GM12878 (cell line): Measurements from ENCODE around the gene ZNF436. TPM values are rescaled to one million over a fixed set of nuclear protein-coding genes. Genes with fewer than 3 reads are reported as not detected.

Source experiments
- ATAC-seq: fragments of 200-7000 bp; cut with Tn5 transposase; 3 replicates; pipeline ENCODE4 v1.9.1; 2020; ENCODE audit warnings: mild to moderate bottlenecking, moderate library complexity
- BruUV-seq: library from RNA; stranded (reverse); fragments of 400-500 nt; replicated peaks from 2 replicates; lab custom pipeline; 2021; lab: Mats Ljungman, UMichigan
- CTCF ChIA-PET: fragments of 300-600 bp; sonication (Branson Sonifier 250); formaldehyde crosslinking; extraction: SDS; loops from one replicate; lab custom pipeline; 2021; ENCODE audit warnings: inconsistent platforms; lab: Yijun Ruan, JAX
- POLR2A ChIA-PET: fragments of 350-600 bp; formaldehyde crosslinking; extraction: SDS; loops from one replicate; lab custom pipeline; 2021; ENCODE audit warnings: inconsistent platforms; lab: Charles Lee
- RAD21 ChIA-PET: fragments of 300-600 bp; sonication (Branson Sonifier 250); formaldehyde crosslinking; loops from one replicate; lab custom pipeline; 2023; ENCODE audit warnings: antibody characterized with exemption; ENCODE audit not compliant: unreplicated experiment; lab: Charles Lee
- SMC1A ChIA-PET: fragments of 300-600 bp; sonication (Branson Sonifier 250); formaldehyde crosslinking; loops from one replicate; lab custom pipeline; 2023; ENCODE audit not compliant: unreplicated experiment, uncharacterized antibody; lab: Charles Lee
- DNase-seq: peaks from one replicate; pipeline ENCODE4 v3.0.0-alpha.2; 2011; ENCODE audit warnings: low read depth, low spot score
- FAIRE-seq: peaks from 3 replicates; lab custom pipeline; 2011; peaks lifted over from hg19 to GRCh38; lab: Jason Lieb, UNC
- H2AFZ ChIP-seq: 2 replicates; pipeline ENCODE4 v1.6.0; 2011; ENCODE audit warnings: low read depth, low read length, control low read depth; ENCODE audit not compliant: control insufficient read depth
- H3K27ac ChIP-seq: 2 replicates; pipeline ENCODE4 v1.5.1; 2011; ENCODE audit warnings: control low read depth; ENCODE audit not compliant: control insufficient read depth, insufficient read depth
- H3K27me3 ChIP-seq, 2 experiments: replicated peaks in 1 of 2; 2 replicates each; pipeline versions ENCODE4 v1.6.0 to v1.6.1; 2011; ENCODE audit warnings: low read length in 1 of 2; ENCODE audit not compliant: control insufficient read depth in 2 of 2, insufficient read depth in 2 of 2
- H3K36me3 ChIP-seq, 2 experiments: 2 replicates each; pipeline ENCODE4 v1.5.1; 2011; ENCODE audit warnings: low read length in 1 of 2; ENCODE audit not compliant: control insufficient read depth in 2 of 2, insufficient read depth in 2 of 2
- H3K4me1 ChIP-seq: 2 replicates; pipeline ENCODE4 v1.6.1; 2011; ENCODE audit warnings: mild to moderate bottlenecking, low read length, moderate library complexity, mixed read lengths; ENCODE audit not compliant: control insufficient read depth, insufficient read depth
- H3K4me2 ChIP-seq: 2 replicates; pipeline ENCODE4 v1.6.0; 2011; ENCODE audit warnings: control low read depth; ENCODE audit not compliant: control insufficient read depth, insufficient read depth
- H3K4me3 ChIP-seq: fragments of 200-600 bp; sonication (generic); 2 replicates; pipeline ENCODE4 v1.5.1; 2016
- H3K79me2 ChIP-seq: 2 replicates; pipeline ENCODE4 v1.6.0; 2011; ENCODE audit warnings: low read length; ENCODE audit not compliant: control insufficient read depth, insufficient read depth
- H3K9ac ChIP-seq: 2 replicates; pipeline ENCODE4 v1.8.0; 2011; ENCODE audit warnings: low read length, control low read depth, mixed read lengths; ENCODE audit not compliant: control insufficient read depth, insufficient read depth
- H3K9me3 ChIP-seq: replicated peaks from 3 replicates; pipeline ENCODE4 v1.5.1; 2011; ENCODE audit warnings: mild to moderate bottlenecking, low read length; ENCODE audit not compliant: control insufficient read depth, insufficient read depth
- H4K20me1 ChIP-seq: 2 replicates; pipeline ENCODE4 v1.6.0; 2011; ENCODE audit not compliant: control insufficient read depth, insufficient read depth
- CBX3 ChIP-seq: fragments of 200-600 bp; sonication (generic); IDR thresholded peaks from 2 replicates; pipeline ENCODE4 v1.6.1; 2016; ENCODE audit warnings: low read depth, borderline replicate concordance
- CBX5 ChIP-seq: sonication (generic); IDR thresholded peaks from 2 replicates; pipeline ENCODE4 v1.6.1; 2016; ENCODE audit warnings: low read depth, moderate library complexity, mild to moderate bottlenecking, inconsistent platforms
- CHD2 ChIP-seq: IDR thresholded peaks from 2 replicates; pipeline ENCODE4 v1.6.1; 2011; ENCODE audit warnings: low read depth, low read length, improper control_type of control experiment, borderline replicate concordance
- KAT2A ChIP-seq: conservative IDR thresholded peaks from 2 replicates; pipeline ENCODE4 v1.6.1; 2011; ENCODE audit warnings: low read depth, low read length; ENCODE audit not compliant: control insufficient read depth
- KLF5 ChIP-seq: fragments of 450-650 bp; IDR thresholded peaks from 2 replicates; pipeline ENCODE4 v1.6.1; 2014; ENCODE audit warnings: mild to moderate bottlenecking; ENCODE audit not compliant: partially characterized antibody
- RB1 ChIP-seq: fragments of 450-650 bp; formaldehyde crosslinking; IDR thresholded peaks from 2 replicates; pipeline ENCODE4 v1.6.1; 2017; ENCODE audit warnings: mild to moderate bottlenecking, borderline replicate concordance
- SMARCA5 ChIP-seq: fragments of 450-650 bp; IDR thresholded peaks from 2 replicates; pipeline ENCODE4 v1.6.1; 2017; ENCODE audit warnings: mild to moderate bottlenecking
- STAT3 ChIP-seq: IDR thresholded peaks from 2 replicates; pipeline ENCODE4 v1.6.1; 2011; ENCODE audit warnings: low read depth, low read length, improper control_type of control experiment
- TCF7 ChIP-seq: IDR thresholded peaks from 2 replicates; pipeline ENCODE4 v1.6.1; 2014; ENCODE audit warnings: antibody characterized with exemption, borderline replicate concordance
- ZNF217 ChIP-seq: fragments of 450-650 bp; IDR thresholded peaks from 2 replicates; pipeline ENCODE4 v1.6.1; 2017; ENCODE audit warnings: antibody characterized with exemption, mild to moderate bottlenecking
- ZNF274 ChIP-seq: IDR thresholded peaks from one replicate; pipeline ENCODE4 v1.8.0; 2011; ENCODE audit not compliant: insufficient read length, insufficient read depth
- WGBS: methylation state at CpG from one replicate; pipeline ENCODE4 v1.1.6; 2016; ENCODE audit warnings: low lambda C conversion rate; ENCODE audit not compliant: insufficient replicate concordance, insufficient coverage; ENCODE audit errors: missing lambda C conversion rate; 5-methylcytosine and 5-hydroxymethylcytosine counted together
- in situ Hi-C: fragments of 300-500 bp; cut with MboI; formaldehyde crosslinking; loops from 9 replicates; pipeline ENCODE4 v1.14.3; 2018; ENCODE audit warnings: mixed read lengths
- intact Hi-C: fragments of 100-400 bp; cut with micrococcal nuclease; formaldehyde crosslinking; loops from one replicate; pipeline ENCODE4 v1.14.2; 2022; ENCODE audit not compliant: unreplicated experiment
- polyA plus RNA-seq, 11 experiments: library from polyadenylated mRNA; depleted of rRNA in 4 of 11; unstranded in 6 of 11; stranded (reverse) in 5 of 11; fragments of >200 nt; fragmentation: Nextera tagmentation in 4 of 11; fragmentation: Illumina TruSeq in 1 of 11; extraction: Ambion mirVana in 4 of 11; extraction: Trizol in 1 of 11; gene quantifications; 1 replicate in 1 of 11; 2 replicates in 10 of 11; pipeline versions ENCODE4 v1.2.1 to v1.2.3, GENCODE V29; 2011 to 2016; ENCODE audit warnings: inconsistent platforms in 2 of 11, missing spikeins in 2 of 11, low read depth in 1 of 11
- total RNA-seq, 4 experiments: library from RNA; depleted of rRNA in 3 of 4; stranded (reverse); fragments of >200 nt in 3 of 4; fragmentation: Illumina TruSeq in 1 of 4; extraction: Trizol in 1 of 4; gene quantifications; 2 replicates each; pipeline versions ENCODE4 v1.2.1 to v1.2.3, GENCODE V29; 2013 to 2021
- TF ChIP-seq, protein P1 (sequence below): IDR thresholded peaks from 2 replicates; pipeline ENCODE4 v1.6.1; 2012; ENCODE audit warnings: low read depth, low read length, improper control_type of control experiment
- TF ChIP-seq, protein P2 (sequence below): IDR thresholded peaks from 2 replicates; pipeline ENCODE4 v1.6.1; 2012; ENCODE audit warnings: low read depth, low read length, improper control_type of control experiment
- TF ChIP-seq, protein P3 (sequence below): fragments of 150-350 bp; IDR thresholded peaks from 2 replicates; pipeline ENCODE4 v1.6.1; 2014; ENCODE audit warnings: mild to moderate bottlenecking, low read depth, low read length
- TF ChIP-seq, protein P4 (sequence below): IDR thresholded peaks from 2 replicates; pipeline ENCODE4 v1.6.1; 2011; ENCODE audit warnings: low read depth, mild to moderate bottlenecking, low read length, moderate library complexity, borderline replicate concordance; ENCODE audit errors: extremely low read depth

ZNF436 gene
- total and polyA plus RNA-seq, 10 of the 15 experiments (the other 5 are each of a cell fraction or from before 2014, with no cell fraction given): 0.85 to 4.7 (median 3.0) TPM

DNA sequence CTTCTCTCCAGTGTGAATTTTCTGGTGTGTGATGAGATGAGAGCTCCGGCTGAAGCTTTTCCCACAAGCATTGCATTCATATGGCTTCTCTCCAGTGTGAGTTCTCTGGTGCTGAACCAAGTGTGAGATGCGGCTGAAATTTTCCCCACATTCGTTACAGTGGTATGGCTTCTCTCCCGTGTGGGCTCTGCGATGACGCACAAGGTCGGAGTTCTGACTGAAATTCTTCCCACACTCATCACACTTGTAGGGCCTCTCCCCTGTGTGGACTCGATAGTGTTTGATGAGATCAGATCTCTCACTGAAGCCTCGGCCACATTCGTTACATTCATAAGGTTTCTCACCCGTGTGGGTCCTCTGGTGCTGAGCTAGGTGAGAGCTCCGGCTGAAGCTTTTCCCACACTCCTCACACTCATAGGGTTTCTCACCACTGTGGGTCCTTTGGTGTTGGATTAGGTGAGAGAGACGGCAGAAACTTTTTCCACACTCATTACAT, 7.4 kb downstream of the ZNF436 start:
- no TSS peak for BruUV-seq
- WGBS: 94% methylated on average over 13 of the region's 13 CpGs
- H3K27ac ChIP-seq: no peak overlapping the region
- H3K36me3 ChIP-seq: peaks cover 0 to 9% of the 10 kb centered on the region in 2 experiments; a peak in 2 of 4 replicates
- H3K4me1 ChIP-seq: no peaks in the 10 kb centered on the region
- peaks cover 31% of the 10 kb centered on the region for H3K9me3 ChIP-seq
- RAD21 ChIA-PET: no interaction called here
- SMC1A ChIA-PET: no interaction called here
- H2AFZ ChIP-seq: no peak overlapping the region
- H4K20me1 ChIP-seq: no peaks in the 10 kb centered on the region
- TF ChIP-seq KAT2A: no peak
- TF ChIP-seq, protein P1, sequence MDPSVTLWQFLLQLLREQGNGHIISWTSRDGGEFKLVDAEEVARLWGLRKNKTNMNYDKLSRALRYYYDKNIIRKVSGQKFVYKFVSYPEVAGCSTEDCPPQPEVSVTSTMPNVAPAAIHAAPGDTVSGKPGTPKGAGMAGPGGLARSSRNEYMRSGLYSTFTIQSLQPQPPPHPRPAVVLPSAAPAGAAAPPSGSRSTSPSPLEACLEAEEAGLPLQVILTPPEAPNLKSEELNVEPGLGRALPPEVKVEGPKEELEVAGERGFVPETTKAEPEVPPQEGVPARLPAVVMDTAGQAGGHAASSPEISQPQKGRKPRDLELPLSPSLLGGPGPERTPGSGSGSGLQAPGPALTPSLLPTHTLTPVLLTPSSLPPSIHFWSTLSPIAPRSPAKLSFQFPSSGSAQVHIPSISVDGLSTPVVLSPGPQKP: no peak
- TF ChIP-seq, protein P2, sequence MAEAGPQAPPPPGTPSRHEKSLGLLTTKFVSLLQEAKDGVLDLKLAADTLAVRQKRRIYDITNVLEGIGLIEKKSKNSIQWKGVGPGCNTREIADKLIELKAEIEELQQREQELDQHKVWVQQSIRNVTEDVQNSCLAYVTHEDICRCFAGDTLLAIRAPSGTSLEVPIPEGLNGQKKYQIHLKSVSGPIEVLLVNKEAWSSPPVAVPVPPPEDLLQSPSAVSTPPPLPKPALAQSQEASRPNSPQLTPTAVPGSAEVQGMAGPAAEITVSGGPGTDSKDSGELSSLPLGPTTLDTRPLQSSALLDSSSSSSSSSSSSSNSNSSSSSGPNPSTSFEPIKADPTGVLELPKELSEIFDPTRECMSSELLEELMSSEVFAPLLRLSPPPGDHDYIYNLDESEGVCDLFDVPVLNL: no peak
- TF ChIP-seq CBX5: peak; percentile 85
- 0 out of 2 replicates have a peak, but pooled peaks have one; percentile 23 for TF ChIP-seq ZNF217
- no peak for TF ChIP-seq STAT3
- TF ChIP-seq, protein P3, sequence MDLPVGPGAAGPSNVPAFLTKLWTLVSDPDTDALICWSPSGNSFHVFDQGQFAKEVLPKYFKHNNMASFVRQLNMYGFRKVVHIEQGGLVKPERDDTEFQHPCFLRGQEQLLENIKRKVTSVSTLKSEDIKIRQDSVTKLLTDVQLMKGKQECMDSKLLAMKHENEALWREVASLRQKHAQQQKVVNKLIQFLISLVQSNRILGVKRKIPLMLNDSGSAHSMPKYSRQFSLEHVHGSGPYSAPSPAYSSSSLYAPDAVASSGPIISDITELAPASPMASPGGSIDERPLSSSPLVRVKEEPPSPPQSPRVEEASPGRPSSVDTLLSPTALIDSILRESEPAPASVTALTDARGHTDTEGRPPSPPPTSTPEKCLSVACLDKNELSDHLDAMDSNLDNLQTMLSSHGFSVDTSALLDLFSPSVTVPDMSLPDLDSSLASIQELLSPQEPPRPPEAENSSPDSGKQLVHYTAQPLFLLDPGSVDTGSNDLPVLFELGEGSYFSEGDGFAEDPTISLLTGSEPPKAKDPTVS: no peak
- TF ChIP-seq CBX3: 0 out of 2 replicates have a peak, but pooled peaks have one; percentile 60
- TF ChIP-seq, protein P4, sequence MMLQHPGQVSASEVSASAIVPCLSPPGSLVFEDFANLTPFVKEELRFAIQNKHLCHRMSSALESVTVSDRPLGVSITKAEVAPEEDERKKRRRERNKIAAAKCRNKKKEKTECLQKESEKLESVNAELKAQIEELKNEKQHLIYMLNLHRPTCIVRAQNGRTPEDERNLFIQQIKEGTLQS: no peak
- peak; percentile 23 for TF ChIP-seq ZNF274
- TF ChIP-seq RB1: no peak
- TF ChIP-seq CHD2: no peak
- TF ChIP-seq KLF5: peak; percentile 90
- no peak for TF ChIP-seq TCF7
- no peak for TF ChIP-seq SMARCA5
- CTCF ChIA-PET: interaction anchor here (1.0 kb wide), 1 partner anchor 18 kb away, joined by 5 read pairs; the partner anchor contains the start of gene HNRNPR
- DNase-seq (no peak), ATAC-seq (no peak), FAIRE-seq (no peak)
- intact Hi-C loops: no loop called here
- H3K4me2 ChIP-seq: no peak overlapping the region
- no peak overlapping the region for H3K4me3 ChIP-seq
- H3K27me3 ChIP-seq: no peaks in the 10 kb centered on the region
- H3K79me2 ChIP-seq: no peaks in the 10 kb centered on the region
- in situ Hi-C loops: no loop called here
- H3K9ac ChIP-seq: no peak overlapping the region
- POLR2A ChIA-PET: no interaction called here
